HepG2 (cell line): ENCODE measurements around the gene B4GALT4. TPM values are rescaled to one million over a fixed set of nuclear protein-coding genes. Genes with fewer than 3 reads are reported as not detected.

Experiments
- ATAC-seq: fragments of 200-7000 bp; cut with Tn5 transposase; 3 replicates; pipeline ENCODE4 v1.9.1; 2020; ENCODE audit warnings: mild to moderate bottlenecking, moderate library complexity
- BruUV-seq: library from RNA; stranded (reverse); fragments of 400-500 nt; replicated peaks from 2 replicates; lab custom pipeline; 2021; lab: Mats Ljungman, UMichigan
- CTCF ChIA-PET: fragments of 300-600 bp; formaldehyde crosslinking; extraction: SDS; loops from one replicate; lab custom pipeline; 2021; ENCODE audit warnings: low total read pairs, inconsistent platforms, low intra/inter-chr PET ratio; lab: Yijun Ruan, JAX
- POLR2A ChIA-PET: fragments of 350-600 bp; sonication (Branson Sonifier 250); formaldehyde crosslinking; loops from one replicate; lab custom pipeline; 2020; ENCODE audit warnings: antibody characterized with exemption, inconsistent platforms; lab: Yijun Ruan, JAX
- DNase-seq: peaks from one replicate; pipeline ENCODE4 v3.0.0-alpha.2; 2015; ENCODE audit warnings: low spot score
- FAIRE-seq: peaks from 3 replicates; lab custom pipeline; 2011; peaks lifted over from hg19 to GRCh38; lab: Jason Lieb, UNC
- H2AFZ ChIP-seq: one replicate; pipeline ENCODE4 v1.6.1; 2011; ENCODE audit warnings: low read length, inconsistent platforms
- H3K27ac ChIP-seq: fragments of 300-600 bp; 3 replicates; pipeline ENCODE4 v1.8.0; 2011; ENCODE audit warnings: mixed run types, mild to moderate bottlenecking, mixed read lengths, low read length, inconsistent platforms; ENCODE audit not compliant: insufficient read depth; ENCODE audit errors: extremely low read length
- H3K27me3 ChIP-seq, 2 experiments: fragments of 200-600 bp in 1 of 2; 2 replicates in 1 of 2; 3 replicates in 1 of 2; pipeline versions ENCODE4 v1.6.0 to v1.8.0; 2011; ENCODE audit warnings: low read length in 2 of 2, mild to moderate bottlenecking in 2 of 2, moderate library complexity in 2 of 2, inconsistent platforms in 1 of 2; ENCODE audit not compliant: insufficient read depth in 2 of 2, control insufficient read depth in 1 of 2
- H3K36me3 ChIP-seq, 2 experiments: fragments of 200-600 bp in 1 of 2; replicated peaks in 1 of 2; 2 replicates in 1 of 2; 3 replicates in 1 of 2; pipeline versions ENCODE4 v1.5.1 to v1.8.0; 2011; ENCODE audit warnings: low read length in 2 of 2, inconsistent platforms in 1 of 2; ENCODE audit not compliant: insufficient read depth in 2 of 2, control insufficient read depth in 1 of 2
- H3K4me1 ChIP-seq: 2 replicates; pipeline ENCODE4 v1.5.1; 2012; ENCODE audit warnings: low read length, inconsistent platforms; ENCODE audit not compliant: insufficient read depth
- H3K4me2 ChIP-seq: 2 replicates; pipeline ENCODE4 v1.6.0; 2011; ENCODE audit warnings: low read depth, low read length, inconsistent platforms
- H3K4me3 ChIP-seq, 3 experiments: fragments of 200-600 bp in 1 of 3; sonication (generic), shearing (Covaris generic) in 1 of 3; replicated peaks in 1 of 3; 2 replicates each; pipeline ENCODE4 v1.5.1; 2011 to 2016; ENCODE audit warnings: low read length in 3 of 3, inconsistent platforms in 2 of 3, low read depth in 2 of 3, mild to moderate bottlenecking in 2 of 3, control low read depth in 1 of 3, mixed read lengths in 1 of 3; ENCODE audit not compliant: insufficient read depth in 1 of 3
- H3K79me2 ChIP-seq: one replicate; pipeline ENCODE4 v1.6.1; 2011; ENCODE audit warnings: low read length, inconsistent platforms; ENCODE audit not compliant: insufficient read depth
- H3K9ac ChIP-seq: 2 replicates; pipeline ENCODE4 v1.6.0; 2011; ENCODE audit warnings: mild to moderate bottlenecking, low read depth, low read length, inconsistent platforms; ENCODE audit not compliant: insufficient read depth
- H3K9me3 ChIP-seq: 2 replicates; pipeline ENCODE4 v1.5.1; 2012; ENCODE audit warnings: mild to moderate bottlenecking, low read length
- H4K20me1 ChIP-seq: 2 replicates; pipeline ENCODE4 v1.6.0; 2011; ENCODE audit warnings: inconsistent platforms, mild to moderate bottlenecking, low read length, moderate library complexity; ENCODE audit not compliant: insufficient read depth
- JARID2 ChIP-seq: sonication (generic); formaldehyde crosslinking; IDR thresholded peaks from 2 replicates; pipeline ENCODE4 v1.8.1; 2023; ENCODE audit warnings: missing genetic modification reagents, inconsistent platforms; ENCODE audit not compliant: insufficient replicate concordance
- MIER2 ChIP-seq: IDR thresholded peaks from 2 replicates; pipeline ENCODE4 v1.6.1; 2016; ENCODE audit warnings: missing biosample characterization, missing genetic modification reagents
- TEAD3 ChIP-seq: optimal IDR thresholded peaks from 2 replicates; pipeline ENCODE3; 2016; ENCODE audit warnings: borderline replicate concordance
- YY1 ChIP-seq: IDR thresholded peaks from 2 replicates; pipeline ENCODE4 v1.6.1; 2011; ENCODE audit warnings: low read length, low read depth, moderate library complexity, mild to moderate bottlenecking; ENCODE audit not compliant: insufficient read depth, insufficient replicate concordance
- ZEB1 ChIP-seq: IDR thresholded peaks from 2 replicates; pipeline ENCODE4 v1.6.1; 2012; ENCODE audit warnings: mild to moderate bottlenecking, low read depth, inconsistent platforms; ENCODE audit not compliant: insufficient replicate concordance
- ZZZ3 ChIP-seq: sonication (generic); formaldehyde crosslinking; IDR thresholded peaks from 2 replicates; pipeline ENCODE4 v1.4.0; 2020; ENCODE audit warnings: missing genetic modification reagents, mild to moderate bottlenecking, borderline replicate concordance
- WGBS: methylation state at CpG from one replicate; pipeline ENCODE4 v1.1.6; 2017; ENCODE audit warnings: low lambda C conversion rate; 5-methylcytosine and 5-hydroxymethylcytosine counted together
- in situ Hi-C: cut with HindIII; loops from 2 replicates; pipeline ENCODE4 v1.10.0; 2017; ENCODE audit warnings: low pct_unique_long_range_greater_than_20kb; ENCODE audit not compliant: extremely low pct_ligation_motif_present
- intact Hi-C: fragments of 100-400 bp; cut with micrococcal nuclease; formaldehyde crosslinking; loops from one replicate; pipeline ENCODE4 v1.10.0; 2022; ENCODE audit not compliant: unreplicated experiment
- polyA plus RNA-seq, 8 experiments: library from polyadenylated mRNA; depleted of rRNA in 3 of 8; stranded (reverse) in 7 of 8; unstranded in 1 of 8; fragments of >200 nt; fragmentation: Illumina TruSeq in 4 of 8; extraction: Trizol in 4 of 8; gene quantifications; 2 replicates each; pipeline versions ENCODE4 v1.2.1 to v1.2.3, GENCODE V29; 2011 to 2016; ENCODE audit warnings: low read depth in 4 of 8, missing spikeins in 1 of 8, mixed read lengths in 1 of 8; ENCODE audit not compliant: insufficient read depth in 1 of 8
- total RNA-seq, 5 experiments: library from RNA; depleted of rRNA; stranded (reverse); fragments of >200 nt; fragmentation: Illumina TruSeq; extraction: Trizol; gene quantifications; 2 replicates each; pipeline ENCODE4 v1.2.3, GENCODE V29; 2016; ENCODE audit warnings: low read depth in 1 of 5
- TF ChIP-seq, protein P1 (sequence below): sonication (generic); formaldehyde crosslinking; IDR thresholded peaks from 2 replicates; pipeline ENCODE4 v1.8.0; 2022; ENCODE audit warnings: mild to moderate bottlenecking, missing genetic modification reagents

B4GALT4 gene
- total and polyA plus RNA-seq, 2 of the 13 experiments (the other 11 are each of a cell fraction or from before 2014, with no cell fraction given) = 16.9 to 29.0 TPM

DNA sequence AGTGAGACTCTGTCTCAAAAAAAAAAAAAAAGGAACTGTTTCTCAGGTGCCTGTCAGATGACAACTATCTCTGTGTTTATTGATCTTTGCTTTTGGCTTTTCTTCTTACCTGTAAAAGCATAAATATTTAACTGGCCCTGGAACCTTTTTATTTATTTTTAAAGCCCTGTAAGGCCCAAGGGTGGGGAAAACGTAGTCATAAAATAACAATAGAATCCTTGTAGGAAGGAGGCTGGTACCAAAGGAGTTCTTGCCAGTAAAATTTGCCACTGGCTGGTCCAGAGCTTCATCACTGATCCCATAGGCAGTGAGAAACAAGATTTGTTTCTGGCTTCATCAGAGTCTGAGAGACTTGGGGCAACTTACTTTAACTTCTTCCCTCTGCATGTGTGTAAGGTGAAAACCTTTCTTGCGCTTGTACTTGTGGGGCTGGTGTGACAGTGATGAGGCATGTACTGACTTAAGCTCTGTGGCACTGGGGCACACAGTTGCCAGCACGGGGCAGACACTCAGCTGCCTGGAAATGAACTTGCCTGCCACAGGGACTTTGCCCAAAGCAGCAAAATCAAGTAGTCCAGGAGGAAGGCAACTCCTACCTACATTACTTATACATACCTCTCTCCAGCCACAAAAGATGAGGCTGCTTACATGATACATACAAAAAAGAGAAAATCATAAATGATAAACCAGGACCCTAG lies 19.6 kb downstream of the B4GALT4 start:
- Histone ChIP-seq H3K36me3 (peaks cover 19 to 79% of the 10 kb centered on the region in 2 experiments), H3K79me2 (no peaks in the 10 kb centered on the region), H3K9me3 (no peaks in the 10 kb centered on the region), H4K20me1 (no peaks in the 10 kb centered on the region), H3K4me1 (no peaks in the 10 kb centered on the region), H3K27ac (no peak overlapping the region), H3K4me2 (no peak overlapping the region), H2AFZ (no peak overlapping the region), H3K4me3 (no peak overlapping the region)
- BruUV-seq = no TSS peak
- intact Hi-C loops (no loop called here), in situ Hi-C loops (no loop called here)
- ATAC-seq (no peak), DNase-seq (no peak)
- ChIA-PET CTCF (no interaction called here), POLR2A (no interaction called here)
- 66% methylated on average over 3 of the region's 3 CpGs for WGBS
- TF ChIP-seq ZZZ3 (CRISPR knock-in tag) (no peak), TEAD3 (CRISPR knock-in tag) (no peak), ZEB1 (no peak), MIER2 (CRISPR knock-in tag) (no peak), JARID2 (CRISPR knock-in tag) (no peak), YY1 (no peak)
- TF ChIP-seq, protein P1, sequence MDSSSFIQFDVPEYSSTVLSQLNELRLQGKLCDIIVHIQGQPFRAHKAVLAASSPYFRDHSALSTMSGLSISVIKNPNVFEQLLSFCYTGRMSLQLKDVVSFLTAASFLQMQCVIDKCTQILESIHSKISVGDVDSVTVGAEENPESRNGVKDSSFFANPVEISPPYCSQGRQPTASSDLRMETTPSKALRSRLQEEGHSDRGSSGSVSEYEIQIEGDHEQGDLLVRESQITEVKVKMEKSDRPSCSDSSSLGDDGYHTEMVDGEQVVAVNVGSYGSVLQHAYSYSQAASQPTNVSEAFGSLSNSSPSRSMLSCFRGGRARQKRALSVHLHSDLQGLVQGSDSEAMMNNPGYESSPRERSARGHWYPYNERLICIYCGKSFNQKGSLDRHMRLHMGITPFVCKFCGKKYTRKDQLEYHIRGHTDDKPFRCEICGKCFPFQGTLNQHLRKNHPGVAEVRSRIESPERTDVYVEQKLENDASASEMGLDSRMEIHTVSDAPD = no peak
- TF ChIP-seq, all 625 proteins: peak for 0
- FAIRE-seq = no peak
- H3K9ac ChIP-seq = no peak overlapping the region
- H3K27me3 ChIP-seq = no peaks in the 10 kb centered on the region
